Trophoblast cell (in vitro differentiated cells and primary cell): ENCODE results near the gene PHYHD1.

ENCODE experiments used
- DNase-seq, 2 donors: peaks; one replicate each; pipeline ENCODE4 v3.0.0-alpha.2; 2016
- H2AFZ ChIP-seq: 2 replicates; pipeline ENCODE4 v1.6.1; 2013; ENCODE audit warnings: low read length, moderate library complexity, mild to moderate bottlenecking; ENCODE audit not compliant: insufficient read depth, poor library complexity
- H2AK5ac ChIP-seq: 2 replicates; pipeline ENCODE4 v1.6.1; 2013; ENCODE audit warnings: mild to moderate bottlenecking, low read length
- H2BK120ac ChIP-seq: 2 replicates; pipeline ENCODE4 v1.6.1; 2013; ENCODE audit warnings: low read length, mild to moderate bottlenecking, moderate library complexity; ENCODE audit not compliant: insufficient read depth, poor library complexity
- H2BK12ac ChIP-seq: 2 replicates; pipeline ENCODE4 v1.6.1; 2013; ENCODE audit warnings: mild to moderate bottlenecking, low read length, moderate library complexity
- H2BK5ac ChIP-seq: 2 replicates; pipeline ENCODE4 v1.6.1; 2013; ENCODE audit warnings: low read length, low read depth, moderate library complexity, mild to moderate bottlenecking; ENCODE audit not compliant: poor library complexity
- H3K14ac ChIP-seq: 2 replicates; pipeline ENCODE4 v1.6.1; 2013; ENCODE audit warnings: mild to moderate bottlenecking, low read length
- H3K18ac ChIP-seq: 2 replicates; pipeline ENCODE4 v1.6.1; 2013; ENCODE audit warnings: mild to moderate bottlenecking, low read length
- H3K23ac ChIP-seq: 2 replicates; pipeline ENCODE4 v1.6.1; 2013; ENCODE audit warnings: low read length
- H3K27ac ChIP-seq: 2 replicates; pipeline ENCODE4 v1.5.1; 2013; ENCODE audit warnings: low read depth, mild to moderate bottlenecking, inconsistent platforms, low read length, moderate library complexity
- H3K27me3 ChIP-seq: 2 replicates; pipeline ENCODE4 v1.6.1; 2013; ENCODE audit warnings: inconsistent platforms, mild to moderate bottlenecking, low read length, moderate library complexity; ENCODE audit not compliant: insufficient read depth
- H3K36me3 ChIP-seq, 2 experiments: 1 replicate in 1 of 2; 2 replicates in 1 of 2; pipeline ENCODE4 v1.6.1; 2013; ENCODE audit warnings: low read length in 2 of 2, mild to moderate bottlenecking in 2 of 2, moderate library complexity in 1 of 2; ENCODE audit not compliant: insufficient read depth in 2 of 2, control insufficient read depth in 1 of 2
- H3K4ac ChIP-seq: 2 replicates; pipeline ENCODE4 v1.6.1; 2013; ENCODE audit warnings: low read depth, mild to moderate bottlenecking, low read length, moderate library complexity
- H3K4me1 ChIP-seq, 2 experiments: 1 replicate in 1 of 2; 2 replicates in 1 of 2; pipeline ENCODE4 v1.6.1; 2013; ENCODE audit warnings: low read length in 2 of 2, mild to moderate bottlenecking in 2 of 2, moderate library complexity in 1 of 2; ENCODE audit not compliant: insufficient read depth in 2 of 2, control insufficient read depth in 1 of 2
- H3K4me2 ChIP-seq: 2 replicates; pipeline ENCODE4 v1.6.1; 2013; ENCODE audit warnings: inconsistent platforms, mild to moderate bottlenecking, low read length, moderate library complexity
- H3K4me3 ChIP-seq: 2 replicates; pipeline ENCODE4 v1.5.1; 2013; ENCODE audit warnings: mild to moderate bottlenecking, low read depth, low read length, inconsistent platforms
- H3K79me1 ChIP-seq: one replicate; pipeline ENCODE4 v1.6.1; 2013; ENCODE audit warnings: low read length
- H3K79me2 ChIP-seq: 2 replicates; pipeline ENCODE4 v1.6.1; 2013; ENCODE audit warnings: low read length, mild to moderate bottlenecking; ENCODE audit not compliant: control insufficient read depth, insufficient read depth, poor library complexity
- H3K9ac ChIP-seq: 2 replicates; pipeline ENCODE4 v1.6.1; 2013; ENCODE audit warnings: mild to moderate bottlenecking, low read length
- H3K9me3 ChIP-seq: 2 replicates; pipeline ENCODE4 v1.6.1; 2013; ENCODE audit warnings: low read depth, mild to moderate bottlenecking, control low read depth, inconsistent platforms, low read length; ENCODE audit not compliant: insufficient read depth
- H4K12ac ChIP-seq: 2 replicates; pipeline ENCODE4 v1.6.1; 2013; ENCODE audit warnings: low read depth, mild to moderate bottlenecking, low read length, moderate library complexity
- H4K8ac ChIP-seq: 2 replicates; pipeline ENCODE4 v1.6.1; 2013; ENCODE audit warnings: low read depth, mild to moderate bottlenecking, low read length, moderate library complexity
- H4K91ac ChIP-seq: one replicate; pipeline ENCODE4 v1.6.1; 2013; ENCODE audit warnings: low read depth, mild to moderate bottlenecking, low read length, moderate library complexity
- WGBS: extraction: QIAGEN DNeasy Blood & Tissue Kit; methylation state at CpG from one replicate; pipeline ENCODE4 v1.1.7; 2013; ENCODE audit warnings: missing lambda C conversion rate; ENCODE audit not compliant: insufficient read length, insufficient coverage; ENCODE audit errors: extremely low coverage; 5-methylcytosine and 5-hydroxymethylcytosine counted together

PHYHD1 gene

GRCh38 chr9:128910906-128911305, 9.9 kb upstream of the PHYHD1 start:
- no CpG with 5 or more reads among the region's 6 CpGs for WGBS

GRCh38 chr9:128911529-128912035, 9.2 kb upstream of the PHYHD1 start:
- no CpG with 5 or more reads among the region's 8 CpGs for WGBS
- H3K4me2 ChIP-seq, result peak overlapping the region; percentile 17
- H2AK5ac ChIP-seq, result no peak overlapping the region
- H3K4me3 ChIP-seq, result no peak overlapping the region
- H4K12ac ChIP-seq, result no peak overlapping the region
- peaks cover 15% of the 10 kb centered on the region for H3K79me1 ChIP-seq
- H4K8ac ChIP-seq, result peak overlapping the region; percentile 41
- peaks cover 7% of the 10 kb centered on the region for H3K9me3 ChIP-seq
- H4K91ac ChIP-seq, result peak overlapping the region; percentile 65
- peak overlapping the region; percentile 62 for H2BK5ac ChIP-seq
- peak overlapping the region; percentile 26 for H3K14ac ChIP-seq
- H2AFZ ChIP-seq, result no peak overlapping the region
- no peak overlapping the region for H3K4ac ChIP-seq
- H3K23ac ChIP-seq, result no peak overlapping the region
- no peak overlapping the region for H3K9ac ChIP-seq
- peaks cover 6% of the 10 kb centered on the region for H3K79me2 ChIP-seq
- H2BK120ac ChIP-seq, result peak overlapping the region; percentile 82
- no peaks in the 10 kb centered on the region for H3K27me3 ChIP-seq
- peak overlapping the region; percentile 47 for H2BK12ac ChIP-seq
- H3K18ac ChIP-seq, result peak overlapping the region; percentile 54
- H3K36me3 ChIP-seq, result peaks cover 70 to 73% of the 10 kb centered on the region in 2 experiments
- peak overlapping the region; percentile 68 for H3K27ac ChIP-seq
- no peak for DNase-seq
- H3K4me1 ChIP-seq, result peaks cover 29 to 40% of the 10 kb centered on the region in 2 experiments

More at GRCh38 chr9:128910906-128911305, 9.9 kb upstream of the PHYHD1 start:
- no peak for DNase-seq
- H3K4me3 ChIP-seq, result no peak overlapping the region
- peaks cover 6% of the 10 kb centered on the region for H3K79me2 ChIP-seq
- no peak overlapping the region for H4K8ac ChIP-seq
- H2BK12ac ChIP-seq, result no peak overlapping the region
- no peak overlapping the region for H3K4me2 ChIP-seq
- peaks cover 63 to 66% of the 10 kb centered on the region in 2 experiments for H3K36me3 ChIP-seq
- no peak overlapping the region for H3K23ac ChIP-seq
- H3K9ac ChIP-seq, result no peak overlapping the region
- H2AFZ ChIP-seq, result no peak overlapping the region
- no peak overlapping the region for H2BK120ac ChIP-seq
- peaks cover 29 to 37% of the 10 kb centered on the region in 2 experiments for H3K4me1 ChIP-seq
- H3K14ac ChIP-seq, result no peak overlapping the region
- peak overlapping the region; percentile 21 for H4K91ac ChIP-seq
- no peak overlapping the region for H4K12ac ChIP-seq
- H3K27me3 ChIP-seq, result no peaks in the 10 kb centered on the region
- H3K79me1 ChIP-seq, result peaks cover 15% of the 10 kb centered on the region
- H3K18ac ChIP-seq, result peak overlapping the region; percentile 34
- H3K9me3 ChIP-seq, result peaks cover 7% of the 10 kb centered on the region
- H3K4ac ChIP-seq, result peak overlapping the region; percentile 8
- peak overlapping the region; percentile 48 for H2BK5ac ChIP-seq
- no peak overlapping the region for H2AK5ac ChIP-seq
- H3K27ac ChIP-seq, result peak overlapping the region; percentile 48

- Histone ChIP-seq H3K27me3 (no peaks in the 10 kb centered on the region), H3K14ac (peak overlapping the region; percentile 73), H3K36me3 (peaks cover 72 to 73% of the 10 kb centered on the region in 2 experiments), H2BK120ac (peak overlapping the region; percentile 82), H3K79me2 (peaks cover 6% of the 10 kb centered on the region), H4K8ac (peak overlapping the region; percentile 31), H3K79me1 (peaks cover 15% of the 10 kb centered on the region), H4K12ac (no peak overlapping the region), H3K27ac (peak overlapping the region; percentile 68), H2AK5ac (peak overlapping the region; percentile 57), H3K23ac (no peak overlapping the region), H3K4me2 (no peak overlapping the region), H3K18ac (peak overlapping the region; percentile 81), H3K9ac (no peak overlapping the region), H3K4ac (peak overlapping the region; percentile 39), H2AFZ (peak overlapping the region; percentile 12), H4K91ac (peak overlapping the region; percentile 65), H3K4me1 (peaks cover 27 to 35% of the 10 kb centered on the region in 2 experiments), H2BK12ac (peak overlapping the region; percentile 12), H3K9me3 (peaks cover 7% of the 10 kb centered on the region), H3K4me3 (no peak overlapping the region), H2BK5ac (peak overlapping the region; percentile 62)
- peak in 1 of 2 donors; percentile 29 for DNase-seq
- no CpG with 5 or more reads among the region's 15 CpGs for WGBS
Measured at GRCh38 chr9:128912270-128912853, 8.4 kb upstream of the PHYHD1 start.

GRCh38 chr9:128913048-128913900, 7.5 kb upstream of the PHYHD1 start:
- H3K79me1 ChIP-seq, result peaks cover 15% of the 10 kb centered on the region
- H3K4ac ChIP-seq, result peak overlapping the region; percentile 39
- H3K36me3 ChIP-seq, result peaks cover 71 to 73% of the 10 kb centered on the region in 2 experiments
- peaks cover 6% of the 10 kb centered on the region for H3K79me2 ChIP-seq
- no peak for DNase-seq
- peak overlapping the region; percentile 62 for H3K18ac ChIP-seq
- peak overlapping the region; percentile 9 for H3K27ac ChIP-seq
- H3K9ac ChIP-seq, result no peak overlapping the region
- H4K91ac ChIP-seq, result peak overlapping the region; percentile 65
- peak overlapping the region; percentile 39 for H2AK5ac ChIP-seq
- no peak overlapping the region for H3K4me3 ChIP-seq
- peak overlapping the region; percentile 82 for H2BK12ac ChIP-seq
- no CpG with 5 or more reads among the region's 15 CpGs for WGBS
- H3K23ac ChIP-seq, result no peak overlapping the region
- H3K9me3 ChIP-seq, result peaks cover 4% of the 10 kb centered on the region
- H3K4me2 ChIP-seq, result no peak overlapping the region
- H2BK5ac ChIP-seq, result peak overlapping the region; percentile 12
- peak overlapping the region; percentile 32 for H2BK120ac ChIP-seq
- peak overlapping the region; percentile 23 for H2AFZ ChIP-seq
- no peaks in the 10 kb centered on the region for H3K27me3 ChIP-seq
- H4K12ac ChIP-seq, result peak overlapping the region; percentile 37
- peak overlapping the region; percentile 22 for H3K14ac ChIP-seq
- peaks cover 27 to 35% of the 10 kb centered on the region in 2 experiments for H3K4me1 ChIP-seq
- H4K8ac ChIP-seq, result peak overlapping the region; percentile 24
